Stimulated activated CD4-positive, alpha-beta T cell treated with anti-CD3 and anti-CD28 coated beads, Interleukin-1b, Interleukin-23, amount 100 ng/mL, for 4 hours (primary cell): ENCODE data around the gene NUTF2.

Experiments used
- DNase-seq, 2 donors: peaks; one replicate each; pipeline ENCODE4 v3.0.0-alpha.2; 2020; ENCODE audit warnings: low read depth in 2 of 2

NUTF2 gene

GRCh38 chr16:67837811-67838210 lies 8.9 kb upstream of the NUTF2 start:
- DNase-seq: no peak

GRCh38 chr16:67841198-67841815 lies 5.4 kb upstream of the NUTF2 start:
- DNase-seq: no peak

GRCh38 chr16:67841816-67842508 lies 4.8 kb upstream of the NUTF2 start, which contains the start of gene THAP11:
Gene THAP11 (plus strand): TSS chr16:67842320. CDS start chr16:67842555, 235 bp downstream.
- DNase-seq: peak; percentile 84 to 92

DNA sequence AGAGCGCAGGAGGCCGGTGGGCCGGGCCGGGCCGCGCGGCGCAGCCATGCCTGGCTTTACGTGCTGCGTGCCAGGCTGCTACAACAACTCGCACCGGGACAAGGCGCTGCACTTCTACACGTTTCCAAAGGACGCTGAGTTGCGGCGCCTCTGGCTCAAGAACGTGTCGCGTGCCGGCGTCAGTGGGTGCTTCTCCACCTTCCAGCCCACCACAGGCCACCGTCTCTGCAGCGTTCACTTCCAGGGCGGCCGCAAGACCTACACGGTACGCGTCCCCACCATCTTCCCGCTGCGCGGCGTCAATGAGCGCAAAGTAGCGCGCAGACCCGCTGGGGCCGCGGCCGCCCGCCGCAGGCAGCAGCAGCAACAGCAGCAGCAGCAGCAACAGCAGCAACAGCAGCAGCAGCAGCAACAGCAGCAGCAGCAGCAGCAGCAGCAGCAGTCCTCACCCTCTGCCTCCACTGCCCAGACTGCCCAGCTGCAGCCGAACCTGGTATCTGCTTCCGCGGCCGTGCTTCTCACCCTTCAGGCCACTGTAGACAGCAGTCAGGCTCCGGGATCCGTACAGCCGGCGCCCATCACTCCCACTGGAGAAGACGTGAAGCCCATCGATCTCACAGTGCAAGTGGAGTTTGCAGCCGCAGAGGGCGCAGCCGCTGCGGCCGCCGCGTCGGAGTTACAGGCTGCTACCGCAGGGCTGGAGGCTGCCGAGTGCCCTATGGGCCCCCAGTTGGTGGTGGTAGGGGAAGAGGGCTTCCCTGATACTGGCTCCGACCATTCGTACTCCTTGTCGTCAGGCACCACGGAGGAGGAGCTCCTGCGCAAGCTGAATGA lies 4.0 kb upstream of the NUTF2 start:
- peak; percentile 23 to 48 for DNase-seq

DNA sequence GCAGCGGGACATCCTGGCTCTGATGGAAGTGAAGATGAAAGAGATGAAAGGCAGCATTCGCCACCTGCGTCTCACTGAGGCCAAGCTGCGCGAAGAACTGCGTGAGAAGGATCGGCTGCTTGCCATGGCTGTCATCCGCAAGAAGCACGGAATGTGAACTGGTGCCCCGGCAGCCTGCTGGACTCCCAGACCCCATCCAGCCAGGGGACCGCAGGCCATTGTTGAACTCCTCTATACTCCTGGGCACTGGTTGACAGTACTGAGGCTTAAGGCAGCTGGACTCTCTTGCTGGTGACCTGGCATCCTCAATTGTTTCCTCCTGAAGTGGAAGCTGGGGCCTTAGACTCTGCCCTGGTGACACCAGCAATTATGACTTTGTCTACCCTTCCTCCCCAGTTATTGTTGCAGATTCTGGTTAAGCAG lies 3.4 kb upstream of the NUTF2 start:
- no peak for DNase-seq

- no peak for DNase-seq
Observed at GRCh38 chr16:67844497-67844896, 2.2 kb upstream of the NUTF2 start.

GRCh38 chr16:67845291-67846062 lies 1.3 kb upstream of the NUTF2 start:
- DNase-seq: no peak

DNA sequence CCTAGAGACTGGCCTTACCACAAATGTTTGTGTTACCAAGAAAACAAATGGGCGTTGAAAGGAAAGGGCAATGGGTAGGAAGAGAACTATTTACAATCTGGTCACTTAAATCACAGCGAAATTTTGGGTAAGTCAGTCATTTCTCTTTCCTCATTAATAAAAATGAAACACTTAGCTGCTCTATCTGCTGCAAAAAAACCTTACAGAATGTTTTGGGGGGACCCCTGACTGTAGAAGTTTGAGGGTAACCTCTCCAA lies 742 bp upstream of the NUTF2 start:
- no peak for DNase-seq

DNA sequence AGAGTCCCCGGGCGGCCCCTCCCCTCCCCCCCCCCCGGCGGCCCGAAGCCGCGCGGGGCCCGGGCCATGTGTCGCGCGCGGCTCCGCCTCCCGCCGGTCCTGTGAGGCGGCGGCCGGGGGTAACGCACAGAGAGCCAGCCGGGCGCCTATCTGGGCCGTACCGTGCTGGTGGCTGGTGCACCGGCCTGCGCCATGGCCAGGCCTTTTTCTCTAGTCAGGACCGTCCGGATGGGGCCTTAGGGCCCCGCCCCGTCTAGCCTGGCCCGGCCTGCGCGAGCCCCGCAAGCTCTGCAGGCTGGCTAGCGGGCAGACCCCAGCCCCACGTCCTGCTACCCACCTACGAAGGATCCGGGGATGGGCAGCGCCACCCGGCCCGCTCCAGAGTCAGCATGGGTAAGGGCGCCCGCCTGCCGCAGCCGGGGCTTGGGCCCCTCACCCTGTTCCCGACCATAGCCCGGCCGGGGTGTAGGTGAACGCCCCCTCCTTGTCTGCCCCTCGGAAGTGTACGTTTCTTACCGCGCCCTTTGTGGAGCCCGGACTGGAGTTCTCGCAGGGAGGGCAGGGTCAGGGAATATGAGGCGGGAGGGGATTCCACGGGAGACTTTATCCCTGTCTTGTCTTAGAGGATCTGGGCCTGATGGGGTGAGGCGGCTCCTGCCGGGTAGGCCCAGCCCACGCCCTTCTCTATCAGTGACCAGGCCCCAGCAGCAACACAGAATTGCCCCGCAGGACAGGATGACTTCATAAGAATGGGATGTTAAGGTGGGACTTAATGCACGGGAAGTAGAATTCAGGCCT lies 530 bp downstream of the NUTF2 start, which contains the start of gene CENPT:
Gene CENPT, minus strand, starts transcription at position 630 of the 798 bp plus-strand sequence. CDS start 13,834 bp downstream, outside the sequence.
- DNase-seq: no peak

- no peak for DNase-seq
Observed at GRCh38 chr16:67848118-67848517, 1.4 kb downstream of the NUTF2 start.

GRCh38 chr16:67853670-67854069 lies 6.9 kb downstream of the NUTF2 start:
- no peak for DNase-seq

GRCh38 chr16:67855789-67856188 lies 9.1 kb downstream of the NUTF2 start:
- DNase-seq: no peak

DNA sequence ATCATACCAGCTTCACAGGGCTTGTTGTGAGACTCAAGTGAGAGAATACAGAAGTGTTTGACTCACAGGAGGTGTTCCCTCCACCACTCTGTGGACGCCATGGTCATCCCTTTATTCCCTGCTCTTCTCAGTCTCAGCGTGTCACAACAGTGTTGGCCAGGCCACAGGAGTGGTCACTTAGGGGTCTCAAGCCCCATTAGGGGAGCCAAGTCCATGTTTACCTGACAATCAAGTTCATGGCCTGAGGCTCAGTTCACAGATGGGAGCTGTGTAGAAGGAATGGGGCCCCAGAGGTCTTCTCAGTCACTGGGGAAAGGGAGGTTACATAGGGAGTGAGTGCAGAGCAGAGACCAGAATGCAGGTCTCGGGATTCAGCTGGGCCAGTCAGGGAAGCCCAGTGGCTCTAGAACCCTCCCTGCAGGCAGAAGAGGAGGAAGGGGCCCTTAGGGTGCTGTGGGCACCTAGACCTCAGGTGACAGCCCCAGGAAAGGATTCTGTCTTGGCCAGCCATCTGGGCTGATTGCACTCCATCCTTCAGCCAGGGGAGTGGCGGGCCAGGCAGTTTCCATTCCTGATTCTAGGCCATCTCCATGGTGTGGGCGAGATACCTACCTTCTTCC lies 10.3 kb downstream of the NUTF2 start:
- DNase-seq: no peak

GRCh38 chr16:67857547-67858233 lies 11.0 kb downstream of the NUTF2 start:
- DNase-seq: no peak

DNA sequence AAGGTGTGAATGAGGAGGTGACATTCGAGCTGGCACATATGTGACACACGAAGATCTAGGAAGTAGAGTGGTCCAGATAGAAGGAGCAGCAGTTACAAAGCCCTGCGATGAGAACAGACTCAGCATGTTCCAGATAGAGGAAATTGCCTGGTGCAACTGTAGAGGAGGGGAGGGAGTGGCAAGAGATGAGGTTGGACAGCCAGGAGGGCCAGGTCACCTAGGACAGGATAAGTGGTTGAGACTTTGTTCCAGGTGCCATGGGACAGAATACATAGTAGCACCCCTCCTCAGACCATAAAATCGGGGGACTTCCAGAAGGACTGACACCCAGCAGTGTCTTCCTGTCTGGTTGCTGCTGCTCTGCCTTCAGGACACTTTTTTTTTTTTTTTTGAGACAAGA lies 11.8 kb downstream of the NUTF2 start:
- no peak for DNase-seq

DNA sequence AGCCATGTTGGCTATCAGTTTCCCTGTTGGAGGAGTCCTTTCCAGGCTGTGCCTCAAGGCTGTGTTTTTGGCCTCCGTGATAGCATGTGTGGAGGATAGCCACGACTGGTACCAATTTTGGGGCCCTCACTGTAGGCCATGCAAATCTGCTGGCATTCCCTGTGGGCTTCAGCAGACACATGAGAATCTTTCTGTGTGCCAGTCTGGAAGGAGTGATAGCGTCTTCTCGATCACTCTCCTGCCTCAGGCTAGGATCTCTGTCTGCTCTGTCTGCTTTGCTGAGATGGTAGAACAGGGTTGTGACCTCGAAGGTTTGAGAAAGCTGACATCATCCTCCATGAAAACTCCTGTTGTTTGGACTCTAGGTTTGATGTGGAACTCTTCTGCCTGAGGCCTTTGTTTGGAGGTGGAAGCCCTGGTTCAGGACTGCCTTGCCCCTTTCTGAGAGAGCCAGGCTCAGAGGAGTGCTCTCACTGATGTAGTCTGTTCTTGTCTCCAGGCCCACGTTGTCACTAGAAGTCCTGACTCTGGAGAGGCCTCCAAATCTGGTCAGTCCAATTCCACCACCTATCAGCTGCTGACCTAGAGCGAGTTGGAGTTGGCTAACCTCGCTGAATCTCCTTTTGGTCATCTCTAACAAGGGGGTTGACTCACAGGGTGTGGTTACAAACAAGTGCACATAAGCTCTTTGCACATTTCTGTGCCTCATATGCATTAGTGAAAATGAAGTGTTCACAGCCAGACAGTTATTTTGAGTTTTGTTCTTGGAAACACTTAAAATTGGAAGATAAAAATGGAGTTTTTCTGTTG lies 14.1 kb downstream of the NUTF2 start:
- DNase-seq: no peak

DNA sequence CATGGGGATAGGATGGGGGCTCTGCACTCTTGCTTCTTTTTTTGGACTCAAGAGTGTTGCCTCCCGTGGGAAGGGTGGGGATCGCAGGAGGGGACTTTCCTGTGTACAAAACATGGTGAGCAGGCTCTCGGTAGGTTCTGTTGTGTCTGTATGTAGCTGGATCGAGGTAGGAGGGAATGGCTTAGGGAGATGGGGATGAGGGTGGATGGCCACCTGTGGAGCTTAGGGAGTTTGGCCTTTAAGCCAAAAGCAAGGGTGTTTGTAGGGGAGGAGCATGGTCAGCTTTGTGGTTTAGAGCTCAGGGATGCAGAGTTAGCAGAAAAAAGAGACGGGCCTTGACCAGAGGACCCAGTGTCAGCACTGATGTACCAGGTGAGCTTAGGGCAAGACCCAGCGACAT lies 15.1 kb downstream of the NUTF2 start:
- no peak for DNase-seq

GRCh38 chr16:67862623-67863583 lies 16.2 kb downstream of the NUTF2 start:
- DNase-seq: no peak
